Subcutaneous abdominal adipose tissue (tissue), 5 donors: ENCODE data around the gene GGNBP2.
"Not testable (repeated sequence)": the region's sequence is repeated elsewhere in the genome, so short reads cannot be mapped to it uniquely, and the experiment has no call there.

Source experiments
- H3K27ac ChIP-seq: one replicate; pipeline ENCODE4 v1.7.0; 2013; ENCODE audit warnings: low read depth, mild to moderate bottlenecking, inconsistent platforms, low read length, moderate library complexity
- H3K27me3 ChIP-seq, 5 donors: one replicate each; pipeline ENCODE4 v1.7.0; 2013; ENCODE audit warnings: low read length in 5 of 5, inconsistent platforms in 1 of 5; ENCODE audit not compliant: control insufficient read depth in 5 of 5, insufficient read depth in 4 of 5
- H3K36me3 ChIP-seq, 5 donors: one replicate each; pipeline ENCODE4 v1.7.0; 2013; ENCODE audit warnings: low read length in 5 of 5; ENCODE audit not compliant: control insufficient read depth in 5 of 5, insufficient read depth in 5 of 5
- H3K4me1 ChIP-seq, 5 donors: one replicate each; pipeline ENCODE4 v1.7.0; 2013; ENCODE audit warnings: low read length in 5 of 5, mild to moderate bottlenecking in 3 of 5, moderate library complexity in 1 of 5; ENCODE audit not compliant: control insufficient read depth in 5 of 5, insufficient read depth in 5 of 5
- H3K4me3 ChIP-seq, 5 donors: one replicate each; pipeline ENCODE4 v1.7.0; 2013; ENCODE audit warnings: low read length in 5 of 5, low read depth in 1 of 5
- H3K9ac ChIP-seq, 5 donors: one replicate each; pipeline ENCODE4 v1.7.0; 2013; ENCODE audit warnings: low read length in 5 of 5, mild to moderate bottlenecking in 4 of 5, moderate library complexity in 3 of 5
- H3K9me3 ChIP-seq, 5 donors: one replicate each; pipeline ENCODE4 v1.7.0; 2013; ENCODE audit warnings: low read length in 5 of 5; ENCODE audit not compliant: control insufficient read depth in 5 of 5
- donor health status: healthy.
- donor health status: healthy.
- donor health status: healthy.
- donor health status: healthy.
- donor health status: healthy.

GGNBP2 gene

DNA sequence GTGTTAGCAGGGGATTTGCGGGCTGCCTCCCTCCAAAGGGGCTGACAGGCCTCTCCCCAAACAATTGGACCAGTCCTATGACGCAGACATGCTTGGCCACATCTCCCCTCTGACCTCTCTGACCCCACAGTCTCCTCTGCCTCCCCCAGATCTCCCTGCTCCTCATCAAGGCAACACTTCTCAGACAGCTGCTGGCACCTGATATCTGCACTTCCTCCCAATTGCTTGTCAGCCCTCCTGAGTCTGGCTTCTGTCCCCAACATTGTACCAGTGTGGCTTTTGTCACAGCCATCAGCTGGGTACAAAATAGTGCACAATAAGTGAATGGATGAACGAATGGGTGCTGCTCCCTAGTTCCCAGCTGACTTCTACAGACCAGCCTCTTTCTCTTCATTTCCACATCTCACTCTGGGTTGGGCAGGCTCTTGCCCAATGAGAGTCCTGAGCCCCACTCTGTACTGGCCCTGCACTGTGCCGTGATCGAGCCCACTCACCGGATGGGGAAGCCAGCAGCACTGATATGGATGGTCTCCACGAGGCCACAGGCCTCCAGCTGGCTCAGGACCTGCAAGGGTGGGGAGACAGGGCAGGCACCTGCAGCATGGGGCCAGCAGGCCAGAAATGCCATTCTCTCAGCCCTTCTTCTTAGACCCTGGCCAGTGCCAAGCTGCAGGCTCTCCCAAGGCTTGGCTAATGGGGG, 41.1 kb upstream of the GGNBP2 start:
- H3K9me3 ChIP-seq: no peaks in the 10 kb centered on the region
- H3K4me3 ChIP-seq: no peak overlapping the region
- no peak overlapping the region for H3K9ac ChIP-seq
- H3K4me1 ChIP-seq: peaks cover 0 to 4% (median under 1%) of the 10 kb centered on the region in 5 donors
- peaks cover 3 to 80% (median 70%) of the 10 kb centered on the region in 5 donors for H3K36me3 ChIP-seq
- H3K27ac ChIP-seq: no peak overlapping the region
- H3K27me3 ChIP-seq: no peaks in the 10 kb centered on the region

- Histone ChIP-seq H3K36me3 (peaks cover 3 to 80% (median 70%) of the 10 kb centered on the region in 5 donors), H3K27ac (no peak overlapping the region), H3K4me1 (no peaks in the 10 kb centered on the region), H3K4me3 (no peak overlapping the region), H3K9ac (no peak overlapping the region), H3K9me3 (no peaks in the 10 kb centered on the region), H3K27me3 (no peaks in the 10 kb centered on the region)
Observed at GRCh38 chr17:36504156-36504545, 40.6 kb upstream of the GGNBP2 start.

DNA sequence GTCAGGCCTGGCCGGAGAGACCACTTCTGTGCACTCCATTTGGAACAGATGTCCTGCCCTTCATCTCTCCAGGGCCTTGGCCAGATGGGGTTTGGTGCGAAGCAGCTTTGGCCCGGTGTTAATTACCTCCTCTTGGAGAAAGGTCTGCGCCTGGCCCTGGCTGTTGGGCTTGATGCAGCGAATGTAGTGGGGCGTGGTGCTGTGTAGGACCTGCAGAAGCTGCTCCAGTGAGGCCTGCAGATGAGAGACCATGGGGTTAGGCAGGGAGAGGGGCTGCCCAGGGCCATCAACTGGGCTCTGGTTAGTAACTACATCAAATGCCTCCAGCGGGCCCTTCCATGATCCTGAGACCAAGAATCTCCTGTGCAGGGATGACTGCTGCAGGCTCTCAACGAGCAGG, 39.5 kb upstream of the GGNBP2 start:
- H3K27ac ChIP-seq: no peak overlapping the region
- peaks cover 3 to 86% (median 72%) of the 10 kb centered on the region in 5 donors for H3K36me3 ChIP-seq
- H3K4me1 ChIP-seq: no peaks in the 10 kb centered on the region
- no peaks in the 10 kb centered on the region for H3K27me3 ChIP-seq
- H3K9me3 ChIP-seq: no peaks in the 10 kb centered on the region
- H3K9ac ChIP-seq: no peak overlapping the region
- H3K4me3 ChIP-seq: no peak overlapping the region

- Histone ChIP-seq H3K9ac (no peak overlapping the region), H3K27ac (no peak overlapping the region), H3K4me3 (no peak overlapping the region), H3K27me3 (no peaks in the 10 kb centered on the region), H3K4me1 (no peaks in the 10 kb centered on the region), H3K36me3 (peaks cover 0 to 86% (median 73%) of the 10 kb centered on the region in 5 donors), H3K9me3 (no peaks in the 10 kb centered on the region)
Observed at GRCh38 chr17:36506249-36506826, 38.4 kb upstream of the GGNBP2 start.

GRCh38 chr17:36506831-36507230, 37.9 kb upstream of the GGNBP2 start:
- Histone ChIP-seq H3K36me3 (peaks cover 0 to 85% (median 74%) of the 10 kb centered on the region in 5 donors), H3K9ac (no peak overlapping the region), H3K27me3 (no peaks in the 10 kb centered on the region), H3K4me3 (no peak overlapping the region), H3K4me1 (no peaks in the 10 kb centered on the region), H3K27ac (no peak overlapping the region), H3K9me3 (no peaks in the 10 kb centered on the region)

- Histone ChIP-seq H3K9me3 (no peaks in the 10 kb centered on the region), H3K9ac (no peak overlapping the region), H3K4me3 (no peak overlapping the region), H3K36me3 (peaks cover 0 to 85% (median 73%) of the 10 kb centered on the region in 5 donors), H3K4me1 (no peaks in the 10 kb centered on the region), H3K27ac (no peak overlapping the region), H3K27me3 (no peaks in the 10 kb centered on the region)
Observed at GRCh38 chr17:36507266-36507665, 37.5 kb upstream of the GGNBP2 start.

DNA sequence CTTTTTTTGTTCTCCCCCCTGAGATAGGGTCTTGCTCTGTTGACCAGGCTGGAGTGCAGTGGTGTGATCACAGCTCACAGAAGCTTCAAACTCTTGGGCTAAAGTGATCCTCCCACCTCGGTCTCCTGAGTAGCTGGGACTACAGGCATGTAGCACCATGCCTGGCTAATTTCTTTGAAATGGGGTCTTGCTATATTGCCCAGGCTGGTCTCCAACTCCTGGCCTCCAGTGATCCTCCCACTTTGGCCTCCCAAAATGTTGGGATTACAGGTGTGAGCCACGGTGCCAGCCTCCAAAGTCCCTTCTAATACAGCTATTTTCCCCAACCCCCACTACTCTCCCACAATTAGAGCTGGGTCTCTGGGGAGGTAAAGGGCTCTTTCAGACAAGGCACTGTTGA, 36.3 kb upstream of the GGNBP2 start:
- H3K4me3 ChIP-seq, H3K9ac ChIP-seq, H3K27me3 ChIP-seq, H3K9me3 ChIP-seq, H3K4me1 ChIP-seq, H3K27ac ChIP-seq: not testable (repeated sequence)
- H3K36me3 ChIP-seq: peaks cover 0 to 88% (median 65%) of the 10 kb centered on the region in 5 donors

- no peaks in the 10 kb centered on the region for H3K27me3 ChIP-seq
- H3K9me3 ChIP-seq: no peaks in the 10 kb centered on the region
- no peak overlapping the region for H3K4me3 ChIP-seq
- no peak overlapping the region for H3K27ac ChIP-seq
- peaks cover 0 to 86% (median 59%) of the 10 kb centered on the region in 5 donors for H3K36me3 ChIP-seq
- no peak overlapping the region for H3K9ac ChIP-seq
- no peaks in the 10 kb centered on the region for H3K4me1 ChIP-seq
Observed at GRCh38 chr17:36509272-36509985, 35.3 kb upstream of the GGNBP2 start.

- no peak overlapping the region for H3K4me3 ChIP-seq
- H3K36me3 ChIP-seq: peaks cover 0 to 88% (median 57%) of the 10 kb centered on the region in 5 donors
- H3K9me3 ChIP-seq: no peaks in the 10 kb centered on the region
- peaks cover 0 to 6% (median 0%) of the 10 kb centered on the region in 5 donors for H3K4me1 ChIP-seq
- no peak overlapping the region for H3K27ac ChIP-seq
- H3K27me3 ChIP-seq: no peaks in the 10 kb centered on the region
- no peak overlapping the region for H3K9ac ChIP-seq
Observed at GRCh38 chr17:36510636-36511035, 34.1 kb upstream of the GGNBP2 start.

DNA sequence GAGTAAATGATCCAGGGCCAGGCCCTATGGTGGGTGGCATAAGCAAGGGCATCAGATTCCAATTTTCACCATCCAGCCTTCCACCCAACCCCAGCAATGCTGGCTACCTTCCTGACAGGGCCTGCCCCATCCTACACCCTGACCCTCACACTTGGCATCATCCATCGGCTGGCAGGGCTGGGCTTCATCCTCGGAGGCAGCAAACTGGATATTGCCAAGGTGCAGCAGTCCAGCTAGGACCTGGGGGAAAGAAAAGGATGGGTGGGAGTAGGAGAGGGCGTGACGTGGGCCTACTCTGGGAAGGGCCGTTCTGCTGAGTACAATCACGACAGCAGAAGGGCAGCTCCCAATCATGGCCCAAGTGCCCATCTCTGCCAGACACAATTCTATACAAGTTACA, 33.5 kb upstream of the GGNBP2 start:
- Histone ChIP-seq H3K27ac (no peak overlapping the region), H3K36me3 (peaks cover 0 to 87% (median 56%) of the 10 kb centered on the region in 5 donors), H3K4me1 (peaks cover 0 to 6% (median 0%) of the 10 kb centered on the region in 5 donors), H3K4me3 (no peak overlapping the region), H3K27me3 (no peaks in the 10 kb centered on the region), H3K9ac (no peak overlapping the region), H3K9me3 (no peaks in the 10 kb centered on the region)
